ENCODE measurements around the gene RNLS.
"Not testable (repeated sequence)": the region's sequence is repeated elsewhere in the genome, so short reads cannot be mapped to it uniquely, and the experiment has no call there.

DNA sequence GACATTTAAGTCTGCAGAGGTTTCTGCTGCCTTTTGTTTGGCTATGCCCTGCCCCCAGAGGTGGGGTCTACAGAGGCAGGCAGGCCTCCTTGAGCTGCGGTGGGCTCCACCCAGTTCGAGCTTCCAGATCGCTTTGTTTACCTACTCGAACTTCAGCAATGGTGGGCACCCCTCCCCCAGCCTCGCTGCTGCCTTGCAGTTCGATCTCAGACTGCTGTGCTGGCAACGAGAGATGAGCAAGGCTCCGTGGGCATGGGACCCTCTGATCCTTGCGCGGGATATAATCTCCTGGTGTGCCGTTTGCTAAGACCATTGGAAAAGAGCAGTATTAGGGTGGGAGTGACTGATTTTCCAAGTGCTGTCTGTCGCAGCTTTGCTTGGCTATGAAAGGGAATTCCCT lies 227.4 kb downstream of the RNLS start:
- TF ChIP-seq CEBPB (IDR thresholded peaks at IDR 0.05); ESRRA (IDR thresholded peaks at IDR 0.05; ENCODE audit: borderline replicate concordance, low read length); MYC (IDR thresholded peaks at IDR 0.05; ENCODE audit: borderline replicate concordance, low read length); CHD4 (IDR thresholded peaks at IDR 0.05; ENCODE audit: borderline replicate concordance); E2F6 (IDR thresholded peaks at IDR 0.05; ENCODE audit: borderline replicate concordance, low read depth); POLR2A (IDR thresholded peaks at IDR 0.05; ENCODE audit: low read length); PHF8 (IDR thresholded peaks at IDR 0.05; ENCODE audit: borderline replicate concordance, low read depth): not testable (repeated sequence)
- TF ChIP-seq, protein P1, sequence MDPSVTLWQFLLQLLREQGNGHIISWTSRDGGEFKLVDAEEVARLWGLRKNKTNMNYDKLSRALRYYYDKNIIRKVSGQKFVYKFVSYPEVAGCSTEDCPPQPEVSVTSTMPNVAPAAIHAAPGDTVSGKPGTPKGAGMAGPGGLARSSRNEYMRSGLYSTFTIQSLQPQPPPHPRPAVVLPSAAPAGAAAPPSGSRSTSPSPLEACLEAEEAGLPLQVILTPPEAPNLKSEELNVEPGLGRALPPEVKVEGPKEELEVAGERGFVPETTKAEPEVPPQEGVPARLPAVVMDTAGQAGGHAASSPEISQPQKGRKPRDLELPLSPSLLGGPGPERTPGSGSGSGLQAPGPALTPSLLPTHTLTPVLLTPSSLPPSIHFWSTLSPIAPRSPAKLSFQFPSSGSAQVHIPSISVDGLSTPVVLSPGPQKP (IDR thresholded peaks at IDR 0.05; ENCODE audit: low read depth, low read length): not testable (repeated sequence)
- TF ChIP-seq, protein P2, sequence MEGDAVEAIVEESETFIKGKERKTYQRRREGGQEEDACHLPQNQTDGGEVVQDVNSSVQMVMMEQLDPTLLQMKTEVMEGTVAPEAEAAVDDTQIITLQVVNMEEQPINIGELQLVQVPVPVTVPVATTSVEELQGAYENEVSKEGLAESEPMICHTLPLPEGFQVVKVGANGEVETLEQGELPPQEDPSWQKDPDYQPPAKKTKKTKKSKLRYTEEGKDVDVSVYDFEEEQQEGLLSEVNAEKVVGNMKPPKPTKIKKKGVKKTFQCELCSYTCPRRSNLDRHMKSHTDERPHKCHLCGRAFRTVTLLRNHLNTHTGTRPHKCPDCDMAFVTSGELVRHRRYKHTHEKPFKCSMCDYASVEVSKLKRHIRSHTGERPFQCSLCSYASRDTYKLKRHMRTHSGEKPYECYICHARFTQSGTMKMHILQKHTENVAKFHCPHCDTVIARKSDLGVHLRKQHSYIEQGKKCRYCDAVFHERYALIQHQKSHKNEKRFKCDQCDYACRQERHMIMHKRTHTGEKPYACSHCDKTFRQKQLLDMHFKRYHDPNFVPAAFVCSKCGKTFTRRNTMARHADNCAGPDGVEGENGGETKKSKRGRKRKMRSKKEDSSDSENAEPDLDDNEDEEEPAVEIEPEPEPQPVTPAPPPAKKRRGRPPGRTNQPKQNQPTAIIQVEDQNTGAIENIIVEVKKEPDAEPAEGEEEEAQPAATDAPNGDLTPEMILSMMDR (IDR thresholded peaks at IDR 0.05): not testable (repeated sequence)
